ENCODE measurements around the gene LIPA.
"Not testable (repeated sequence)": the region's sequence is repeated elsewhere in the genome, so short reads cannot be mapped to it uniquely, and the experiment has no call there.

Gene LIPA

DNA sequence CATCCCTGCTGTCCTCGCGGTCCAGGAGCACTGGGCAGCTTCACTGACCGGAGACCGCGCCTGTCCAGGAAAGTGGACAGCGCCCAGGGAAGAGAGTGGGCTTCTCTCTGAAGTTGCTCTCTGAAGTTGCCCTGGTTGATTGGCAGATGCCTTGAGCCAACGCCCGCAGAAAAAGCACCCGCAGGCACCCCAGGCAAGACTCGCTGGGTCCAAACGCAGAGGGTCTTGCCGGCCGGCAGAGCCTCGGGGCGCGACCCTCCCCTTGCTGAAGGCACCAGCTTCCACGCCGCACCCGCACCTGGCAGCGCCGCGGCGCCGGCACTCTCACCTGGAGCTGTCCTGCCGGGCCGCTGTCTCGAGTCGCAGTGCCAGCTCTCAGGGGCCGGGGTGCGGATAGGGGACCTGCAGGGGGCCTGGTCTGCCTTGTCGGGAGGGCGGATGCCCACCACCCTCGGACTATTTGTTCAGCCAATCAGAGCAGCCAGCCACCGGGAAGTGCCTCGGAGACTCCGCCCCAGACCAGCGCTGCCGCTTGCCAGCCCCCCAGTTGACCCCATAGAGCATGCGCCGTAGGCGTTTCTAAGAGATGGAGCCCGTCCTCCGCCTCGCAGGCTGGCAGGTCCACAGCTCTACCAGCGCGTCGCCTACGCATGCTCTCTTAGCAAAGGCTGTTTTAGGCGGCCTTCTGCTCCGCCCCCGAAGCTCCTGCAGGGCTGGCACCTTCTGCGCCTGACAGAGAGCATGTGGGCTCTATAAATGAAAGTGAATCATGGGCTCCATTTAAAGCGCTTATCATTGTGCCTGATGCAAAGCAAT, at the start of gene LIPA:
Gene LIPA (minus strand): TSS at position 367 of the 816 bp plus-strand sequence. CDS start 4,127 bp downstream, outside the sequence.
- DNase-seq = peak; percentile 99

DNA sequence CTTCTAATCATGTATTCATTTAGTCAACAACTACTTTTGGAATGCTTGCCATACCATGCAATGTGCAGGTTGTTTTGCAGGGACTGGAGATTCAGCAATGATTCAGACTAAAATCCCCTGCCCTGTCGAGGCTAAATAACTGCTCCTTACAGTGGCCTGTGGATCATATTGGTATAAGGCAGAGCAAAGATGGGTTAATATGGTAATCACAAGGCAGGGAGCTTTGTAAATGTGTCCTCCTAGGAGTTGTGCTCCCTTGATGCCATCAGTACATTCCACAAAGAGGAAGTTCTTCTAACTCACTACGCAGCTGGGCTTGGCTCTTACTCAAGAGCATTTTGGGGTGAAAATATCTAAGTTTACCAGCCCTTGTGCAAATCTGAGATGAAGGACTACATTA, 49.7 kb upstream of the LIPA start:
- DNase-seq = peak; percentile 36

DNA sequence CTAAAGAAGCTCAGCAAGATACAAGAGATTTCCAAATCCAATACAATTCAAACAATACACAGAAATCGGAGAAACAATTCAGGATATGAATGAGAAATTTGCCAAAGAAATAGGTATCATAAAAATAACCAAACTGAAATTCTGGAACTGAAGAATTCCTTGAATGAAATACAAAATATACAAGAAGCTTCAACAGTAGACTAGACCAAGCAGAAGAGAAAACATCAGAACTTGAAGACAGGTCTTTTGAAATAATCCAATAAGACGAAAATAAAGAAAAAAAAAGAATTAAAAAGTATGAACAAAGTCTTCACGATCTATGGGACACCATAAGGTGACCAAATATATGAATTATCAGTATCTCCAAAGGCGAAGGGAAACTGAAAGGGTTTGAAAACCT, 47.5 kb upstream of the LIPA start:
- DNase-seq = no peak

DNA sequence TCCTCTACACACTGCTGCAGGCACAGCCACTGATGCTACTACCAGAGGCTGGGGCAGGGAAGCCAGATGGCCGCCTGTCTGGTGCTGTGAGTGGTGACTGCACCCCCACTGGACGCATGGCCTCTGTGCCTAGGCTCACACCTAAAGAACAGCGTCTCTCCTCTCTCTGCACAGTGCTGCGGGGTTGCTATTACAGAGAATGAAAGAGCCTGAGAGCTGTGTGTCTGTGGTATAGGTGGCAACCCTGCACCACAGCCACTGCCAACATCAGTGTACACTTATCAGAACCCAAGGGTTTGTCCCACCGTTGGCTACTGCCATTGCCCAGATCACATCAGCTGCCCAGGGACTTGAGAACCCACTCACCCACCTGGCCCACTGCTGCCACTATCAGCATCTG, 46.2 kb upstream of the LIPA start:
- DNase-seq = no peak

DNA sequence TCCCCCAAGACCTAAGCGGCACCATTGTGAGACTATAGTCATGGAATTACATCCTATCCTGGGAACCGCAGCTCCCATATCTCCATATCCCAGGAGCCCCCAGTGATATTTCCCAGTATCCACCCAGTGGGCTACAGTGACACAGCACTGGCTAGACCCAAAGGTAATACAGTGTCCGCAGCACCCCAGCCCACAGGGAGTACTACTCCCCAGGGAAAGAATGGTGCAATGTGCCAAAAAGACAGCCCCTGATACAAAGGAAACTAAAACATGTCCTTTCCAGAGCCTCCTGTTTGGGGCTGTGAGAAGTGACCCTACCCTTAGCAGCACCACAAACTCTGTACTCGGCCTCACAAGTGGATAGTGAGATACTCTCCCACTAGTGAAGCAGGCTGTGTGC, 45.8 kb upstream of the LIPA start:
- DNase-seq = no peak

DNA sequence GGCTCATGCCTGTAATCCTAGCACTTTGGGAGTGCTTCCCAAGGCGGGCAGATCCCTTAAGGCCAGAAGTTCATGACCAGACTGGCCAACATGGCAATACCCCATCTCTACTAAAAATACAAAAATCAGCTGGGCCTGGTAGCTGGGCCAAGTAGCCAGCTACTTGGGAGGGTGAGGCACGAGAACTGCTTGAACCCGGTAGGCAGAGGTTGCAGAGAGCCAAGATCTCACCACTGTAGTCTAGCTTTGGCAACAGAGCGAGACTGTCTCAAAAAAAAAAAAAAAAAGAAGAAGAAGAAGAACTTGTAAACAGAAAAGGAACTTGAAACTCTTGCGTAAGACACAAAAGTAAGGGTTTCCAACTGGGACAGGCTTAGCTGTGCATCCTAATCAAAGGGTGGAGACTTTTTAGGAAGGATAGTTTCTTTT, 44.7 kb upstream of the LIPA start:
- DNase-seq = no peak

DNA sequence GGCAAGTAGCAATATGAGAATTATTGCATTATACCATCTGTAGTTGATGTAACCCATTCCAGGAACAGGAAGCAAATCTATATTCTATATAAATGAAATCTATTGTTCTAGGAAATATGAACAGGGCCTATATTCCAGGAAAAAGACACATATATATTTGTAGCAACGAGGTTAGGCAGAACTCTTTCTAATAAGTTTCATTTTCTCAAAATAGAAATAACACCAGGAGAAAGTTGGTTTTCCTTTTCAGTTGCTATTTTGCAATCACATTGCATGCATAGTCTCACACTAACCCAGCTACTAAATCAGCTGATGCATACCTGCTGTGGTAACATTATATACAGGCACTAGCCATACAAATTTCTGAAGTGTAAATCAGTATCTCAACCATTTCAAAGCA, 44.0 kb upstream of the LIPA start:
- DNase-seq = no peak

DNA sequence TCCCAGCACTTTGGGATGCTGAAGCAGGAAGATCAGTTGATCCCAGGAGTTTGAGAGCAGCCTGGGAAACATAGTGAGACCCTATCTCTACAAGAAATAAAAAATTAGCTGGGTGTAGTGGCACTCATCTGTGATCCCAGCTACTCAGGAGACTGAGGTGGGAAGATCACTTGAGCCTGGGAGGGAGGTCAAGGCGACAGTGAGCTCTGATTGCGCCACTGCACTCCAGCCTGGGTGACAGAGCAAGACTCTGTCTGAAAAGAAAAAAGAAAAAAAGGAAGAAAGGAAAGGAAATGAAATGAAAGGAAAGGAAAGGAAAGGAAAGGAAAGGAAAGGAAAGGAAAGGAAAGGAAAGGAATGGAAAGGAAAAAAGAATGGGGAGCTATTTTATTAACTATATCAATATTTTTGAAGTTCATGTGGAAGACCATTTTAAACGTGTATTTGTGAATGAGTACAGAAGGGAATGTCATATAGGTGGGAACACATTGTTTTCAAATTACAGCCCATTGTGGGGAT, 43.2 kb upstream of the LIPA start:
- DNase-seq = no peak

DNA sequence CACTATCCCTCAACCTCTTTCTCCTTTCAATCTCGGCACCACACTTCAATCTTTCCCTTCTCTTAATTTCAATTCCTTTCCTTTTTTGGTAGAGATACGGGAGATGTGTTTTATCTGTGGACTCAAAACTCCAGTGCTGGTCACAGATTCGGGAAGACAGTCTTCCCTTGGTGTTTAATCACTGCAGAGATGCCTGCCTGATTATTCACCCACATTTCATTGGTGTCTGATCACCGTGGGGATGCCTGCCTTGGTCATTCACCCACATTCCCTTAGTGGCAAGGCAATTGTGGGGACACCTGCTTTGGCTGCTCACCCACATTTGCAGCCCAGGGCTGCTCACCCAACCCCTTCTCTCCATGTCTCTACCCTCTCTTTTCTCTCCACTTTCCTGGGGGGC, 33.7 kb upstream of the LIPA start:
- DNase-seq = not testable (repeated sequence)

DNA sequence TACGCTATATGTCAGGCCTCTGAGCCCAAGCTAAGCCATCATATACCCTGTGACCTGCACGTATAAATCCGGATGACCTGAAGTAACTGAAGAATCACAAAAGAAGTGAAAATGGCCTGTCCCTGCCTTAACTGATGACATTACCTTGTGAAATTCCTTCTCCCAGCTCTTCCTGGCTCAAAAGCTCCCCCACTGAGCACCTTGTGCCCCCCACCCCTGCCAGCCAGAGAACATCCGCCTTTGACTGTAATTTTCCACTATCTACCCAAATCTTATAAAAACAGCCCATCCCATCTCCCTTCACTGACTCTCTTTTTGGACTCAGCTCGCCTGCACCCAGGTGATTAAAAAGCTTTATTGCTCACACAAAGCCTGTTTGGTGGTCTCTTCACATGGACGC, 33.1 kb upstream of the LIPA start:
- not testable (repeated sequence) for DNase-seq

DNA sequence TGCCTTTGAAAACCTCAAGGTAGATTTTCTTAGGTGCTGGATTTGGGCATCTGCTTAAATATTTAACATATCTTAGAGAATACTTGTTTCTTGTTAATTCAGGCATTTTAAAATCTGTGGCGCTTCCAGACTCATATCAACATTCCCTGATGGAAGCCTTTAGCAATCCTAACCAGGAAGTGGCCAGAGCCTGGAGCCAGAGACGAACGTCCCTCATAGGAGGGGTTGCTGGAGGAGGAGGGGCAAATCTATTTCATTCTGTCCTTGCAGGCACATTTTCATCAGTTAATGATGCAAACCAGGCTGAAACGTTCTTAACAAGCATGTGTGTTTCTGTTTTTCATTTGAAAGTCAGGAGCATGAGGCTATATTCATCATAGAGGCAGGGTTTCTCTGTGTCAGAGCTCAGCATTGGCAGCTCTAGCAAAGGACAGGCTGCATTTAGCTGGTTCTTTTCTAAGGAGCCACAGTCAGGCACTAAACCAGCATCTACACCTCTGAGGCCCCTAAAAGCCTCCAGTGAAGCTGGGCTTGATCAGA, 32.4 kb upstream of the LIPA start:
- no peak for DNase-seq

DNA sequence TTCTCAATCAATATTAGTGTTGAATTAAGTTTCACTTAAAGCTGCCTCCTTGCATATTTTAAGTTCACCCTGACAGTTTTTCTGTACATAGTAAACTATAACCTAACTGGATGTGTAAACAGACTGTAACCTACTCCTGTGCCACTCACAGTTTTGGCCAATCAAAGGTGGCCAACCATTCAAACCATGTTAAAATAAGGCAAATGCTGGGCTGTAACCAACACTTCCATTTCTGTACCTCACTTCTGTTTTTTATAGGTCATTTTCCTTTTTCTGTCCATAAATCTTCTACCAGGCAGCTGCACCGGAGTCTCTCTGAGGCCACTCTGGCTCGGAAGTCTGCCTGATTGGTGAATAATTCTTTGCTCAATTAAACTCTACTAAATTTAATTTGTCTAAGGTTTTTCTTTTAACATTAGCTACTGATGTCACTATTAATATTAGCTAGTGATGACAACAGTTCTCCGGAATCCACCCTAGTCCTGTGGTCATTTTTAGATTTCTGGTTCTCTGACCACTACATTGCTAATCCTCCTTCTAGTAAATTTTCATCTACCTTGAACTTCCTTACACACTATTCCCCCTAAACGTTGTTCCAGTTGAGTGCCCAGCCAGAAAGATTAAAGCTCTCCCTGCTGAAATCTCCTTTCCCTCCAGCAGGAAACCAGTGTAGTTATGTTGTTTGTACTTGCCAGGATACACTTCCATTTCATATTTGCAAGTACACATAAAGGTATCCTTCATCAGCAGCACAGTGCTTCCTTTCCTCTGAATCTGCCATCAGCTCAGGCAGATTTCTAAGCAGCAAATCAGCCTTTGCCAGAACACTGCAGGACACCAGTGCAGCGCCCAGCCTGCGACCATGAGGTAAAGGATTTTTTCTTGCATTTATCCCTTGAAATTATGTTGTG, 31.7 kb upstream of the LIPA start:
- no peak for DNase-seq

DNA sequence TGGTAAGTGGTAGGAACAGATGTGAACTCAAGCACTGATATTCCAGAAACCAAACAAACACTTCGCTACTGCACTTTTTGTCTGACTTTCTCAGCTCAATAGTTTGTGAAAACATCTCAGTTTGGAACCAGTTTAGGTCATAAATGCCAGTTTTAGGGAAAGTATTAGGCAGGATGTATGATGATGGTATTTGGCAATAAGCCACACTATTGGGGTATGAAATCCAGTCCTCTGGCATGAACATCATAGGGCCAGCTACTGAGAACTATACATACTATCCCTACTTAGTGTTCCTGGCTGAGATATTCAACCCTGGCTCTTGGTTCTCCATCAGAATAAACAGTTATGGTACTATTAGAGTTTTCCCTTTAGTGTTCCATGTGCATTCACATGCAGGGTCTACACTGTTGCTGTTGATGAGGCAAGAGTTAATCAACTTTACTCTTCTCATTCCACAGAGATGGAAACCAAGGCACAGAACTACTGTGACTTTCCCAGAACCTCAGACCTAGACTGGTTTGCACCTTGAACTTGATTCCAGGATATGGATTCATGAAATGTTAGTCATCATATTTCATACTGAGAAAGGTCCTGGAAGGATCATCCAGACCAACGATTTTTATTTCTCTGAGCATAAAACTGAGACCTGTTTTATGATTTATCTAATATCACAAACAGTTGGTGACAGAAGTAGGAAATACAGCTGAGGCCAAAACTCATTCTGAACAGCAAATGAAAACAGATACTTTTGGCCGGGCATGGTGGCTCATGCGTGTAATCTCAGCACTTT, 30.2 kb upstream of the LIPA start:
- no peak for DNase-seq

DNA sequence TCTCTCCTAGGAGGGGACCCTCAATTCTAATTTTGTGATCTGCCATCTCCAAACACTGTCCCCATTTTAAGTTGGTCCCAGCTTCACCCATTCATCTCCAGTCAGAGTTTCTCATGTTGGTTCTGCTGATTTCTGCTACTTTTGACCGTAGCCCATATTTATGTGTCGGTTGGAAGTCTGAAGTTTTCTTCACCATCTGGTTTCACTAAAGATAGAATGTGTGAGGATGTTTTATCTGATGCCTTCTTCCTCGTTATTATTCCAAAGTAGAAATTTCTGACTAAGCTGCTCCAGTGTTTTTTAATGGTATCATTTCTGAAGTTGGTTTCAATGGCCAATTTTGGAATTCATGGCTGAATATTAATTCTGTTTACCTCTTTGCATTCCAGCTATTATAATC, 28.9 kb upstream of the LIPA start:
- DNase-seq = no peak

DNA sequence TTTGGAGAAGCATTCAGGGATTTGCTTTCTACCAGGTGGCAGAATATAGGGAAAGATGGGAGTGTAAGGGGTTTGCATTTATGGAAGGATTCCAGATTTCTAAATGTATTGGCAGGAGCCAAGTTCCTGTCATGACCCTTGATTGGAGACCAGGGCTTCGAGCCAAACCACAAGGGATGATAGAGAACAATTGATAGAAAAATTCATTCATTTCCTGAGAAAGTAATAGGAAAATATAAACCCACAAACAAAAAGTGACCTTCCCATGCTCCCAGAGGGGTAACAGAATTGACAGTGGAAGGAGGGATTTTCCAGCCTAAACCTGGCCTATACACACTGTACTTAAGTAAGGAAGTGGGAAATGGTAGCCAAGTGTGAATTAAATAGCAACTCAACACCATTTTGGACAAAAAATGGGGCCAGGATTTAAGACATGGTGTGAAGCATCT, 27.9 kb upstream of the LIPA start:
- DNase-seq = no peak

DNA sequence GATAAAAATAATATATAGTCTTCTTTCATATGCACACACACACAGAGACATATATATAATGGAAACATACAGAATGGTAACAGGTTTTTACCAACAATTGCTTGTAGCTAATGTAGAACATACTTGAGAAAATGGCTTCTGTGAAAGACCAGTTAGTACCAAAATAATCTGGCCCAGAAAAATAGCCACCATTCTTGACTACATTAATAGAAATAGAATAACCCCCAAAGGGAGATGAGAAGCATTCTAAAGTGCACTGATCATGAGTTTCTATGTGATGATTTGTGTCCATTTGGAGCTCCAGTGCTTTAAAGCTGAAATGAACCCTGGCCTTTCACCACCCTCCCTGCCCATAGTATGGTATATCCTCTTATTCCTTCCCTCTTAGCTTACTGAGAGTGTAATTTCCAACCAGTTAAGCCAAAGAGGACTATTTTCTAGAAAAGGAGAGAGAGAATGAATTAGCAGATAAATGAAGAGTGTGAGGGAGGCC, 27.4 kb upstream of the LIPA start:
- no peak for DNase-seq

DNA sequence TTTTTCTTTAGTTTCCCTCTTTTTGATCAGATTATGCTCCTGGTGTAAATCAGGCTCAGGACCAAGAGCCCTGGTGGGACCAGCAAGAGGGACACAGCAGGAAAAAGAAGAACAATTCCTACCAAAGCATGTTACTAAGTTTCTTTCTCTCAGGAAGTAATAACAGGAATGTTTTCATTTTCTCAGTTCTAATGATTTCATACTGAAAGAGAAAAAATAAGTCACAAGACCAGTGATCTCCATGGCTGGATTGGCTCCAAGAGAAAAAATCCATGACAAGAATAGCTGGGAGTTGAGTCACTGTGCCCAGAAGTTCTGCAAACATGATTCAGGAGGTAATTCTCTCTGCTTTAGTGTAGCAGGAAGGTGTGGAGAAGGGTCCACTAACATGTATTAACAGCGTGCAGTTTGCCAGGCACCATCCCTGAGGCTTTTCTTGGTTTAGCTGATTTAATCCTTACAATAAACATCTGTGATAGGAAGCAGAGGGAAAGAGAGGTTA, 26.5 kb upstream of the LIPA start:
- no peak for DNase-seq

DNA sequence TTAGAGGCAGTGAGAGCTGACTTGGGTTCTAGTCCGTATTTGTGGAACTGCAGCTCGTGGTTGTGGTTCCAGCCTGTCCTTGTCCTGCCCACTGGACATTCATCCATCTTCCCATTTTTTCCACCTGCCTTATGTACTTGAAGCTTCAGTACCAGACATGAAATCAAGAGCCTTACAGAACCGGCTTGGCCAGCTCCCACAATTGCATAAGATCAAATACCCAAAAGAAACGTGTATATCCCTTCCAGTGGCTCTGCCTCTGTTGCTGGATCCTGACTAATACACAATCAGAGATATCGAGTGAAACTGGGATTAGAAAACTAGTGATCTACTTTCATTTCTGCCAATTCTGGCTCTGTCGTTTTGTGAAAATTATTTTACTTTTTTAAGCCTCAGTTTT, 23.8 kb upstream of the LIPA start:
- DNase-seq = no peak

DNA sequence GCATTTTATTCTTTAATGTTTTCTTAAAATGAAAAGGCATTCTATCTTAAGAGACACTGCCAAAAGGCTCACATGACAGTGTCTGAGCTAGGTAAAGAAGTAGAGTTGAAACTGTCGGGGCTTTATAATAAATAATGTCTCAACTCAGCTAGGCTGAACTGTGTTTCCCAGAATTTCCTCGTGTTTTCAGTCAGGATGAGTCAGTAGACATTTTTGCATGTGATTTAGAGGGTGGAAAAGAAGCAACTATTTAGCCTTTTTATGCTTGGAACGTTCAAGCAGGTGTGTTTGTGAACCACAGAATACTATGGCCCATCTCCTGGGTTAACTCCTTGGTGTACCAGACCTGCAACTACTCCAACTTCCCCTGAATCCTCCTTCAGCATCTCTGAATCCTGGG, 23.4 kb upstream of the LIPA start:
- DNase-seq = no peak

DNA sequence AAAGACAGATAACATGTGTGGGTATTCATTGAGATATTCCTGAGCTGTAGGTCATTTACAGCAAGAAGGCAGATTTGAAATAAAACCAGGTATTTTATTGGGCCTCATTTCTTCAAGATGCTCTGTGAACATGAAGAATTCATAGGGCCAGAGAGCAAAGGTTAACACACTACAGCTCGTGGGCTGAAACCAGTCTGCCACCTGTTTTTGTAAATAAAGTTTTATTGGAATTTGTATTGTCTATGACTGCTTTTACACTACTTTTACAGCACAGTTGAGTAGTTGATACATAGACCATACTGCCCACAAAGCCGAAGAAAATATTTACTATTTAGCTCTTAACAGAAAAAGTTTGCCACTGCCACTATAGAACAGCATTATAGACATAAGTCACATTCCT, 22.1 kb upstream of the LIPA start:
- no peak for DNase-seq

DNA sequence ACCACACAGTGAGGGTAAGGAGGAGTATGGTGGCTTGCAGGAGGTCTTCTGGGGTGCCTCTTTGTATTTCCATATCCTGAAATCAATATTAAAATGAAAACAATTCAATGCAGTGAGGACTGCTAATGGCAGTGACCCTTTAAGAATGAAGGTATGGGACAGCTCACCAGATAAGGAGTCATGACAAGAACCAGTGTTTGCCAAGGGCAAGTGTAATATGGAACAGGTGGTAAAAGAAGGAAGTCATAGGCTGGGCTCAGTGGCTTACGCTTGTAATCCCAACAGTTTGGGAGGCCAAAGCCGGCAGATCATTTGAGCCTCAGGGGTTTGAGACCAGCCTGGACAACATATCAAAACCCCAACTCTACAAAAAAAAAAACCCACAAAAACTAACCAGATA, 20.0 kb upstream of the LIPA start:
- no peak for DNase-seq

DNA sequence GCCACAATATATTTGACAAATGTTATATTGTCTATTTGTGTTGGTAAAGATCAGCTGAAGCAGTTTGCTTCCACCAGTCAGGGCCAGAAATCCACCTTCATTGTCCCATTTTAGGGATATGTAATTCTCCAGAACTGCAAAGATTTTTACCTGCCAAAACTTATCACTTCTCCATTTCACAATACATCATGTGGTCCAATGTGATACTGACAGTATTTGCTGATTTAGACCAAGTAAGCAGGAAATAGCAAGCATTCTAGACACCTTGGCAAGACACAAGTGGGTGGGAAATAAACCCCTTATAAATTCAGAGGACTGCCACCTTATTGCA, 18.5 kb upstream of the LIPA start:
- DNase-seq = no peak

All from CD4-positive, alpha-beta T cell treated with Interleukin-17A for 1 hour (primary cell).